ENCODE measurements around the gene LUZP4.
A peak's percentile ranks its signal among the peaks of the same experiment; 100 is the strongest.

LUZP4 gene

GRCh38 chrX:115284877-115285276, 4.6 kb upstream of the LUZP4 start:
- DNase-seq (ENCODE audit: extremely low read depth, insufficient read length): no peak
- H3K4me3 ChIP-seq (replicated peaks; ENCODE audit: low read depth, low read length): no peak overlapping the region
- no peak for TF ChIP-seq CTCF (IDR thresholded peaks at IDR 0.05; ENCODE audit: insufficient read depth, low read length, poor library complexity, severe bottlenecking)
- no peaks in the 10 kb centered on the region for H3K27me3 ChIP-seq (replicated peaks; ENCODE audit: control insufficient read depth, insufficient read depth, low read length)
- H3K36me3 ChIP-seq (ENCODE audit: control insufficient read depth, insufficient read depth, low read length): no peaks in the 10 kb centered on the region

GRCh38 chrX:115297189-115297588, 7.7 kb downstream of the LUZP4 start:
- DNase-seq (ENCODE audit: extremely low read depth, insufficient read length): no peak
- Histone ChIP-seq H3K27me3 (replicated peaks; ENCODE audit: control insufficient read depth, insufficient read depth, low read length) (no peaks in the 10 kb centered on the region; the same call in 1 of the 2 replicates), H3K4me3 (replicated peaks; ENCODE audit: low read depth, low read length) (no peak overlapping the region), H3K36me3 (ENCODE audit: control insufficient read depth, insufficient read depth, low read length) (no peaks in the 10 kb centered on the region)
- no peak for TF ChIP-seq CTCF (IDR thresholded peaks at IDR 0.05; ENCODE audit: insufficient read depth, low read length, poor library complexity, severe bottlenecking)

- DNase-seq (ENCODE audit: extremely low read depth, insufficient read length): no peak
- Histone ChIP-seq H3K27me3 (replicated peaks; ENCODE audit: control insufficient read depth, insufficient read depth, low read length) (no peaks in the 10 kb centered on the region), H3K4me3 (replicated peaks; ENCODE audit: low read depth, low read length) (no peak overlapping the region), H3K36me3 (ENCODE audit: control insufficient read depth, insufficient read depth, low read length) (no peaks in the 10 kb centered on the region)
- no peak for TF ChIP-seq CTCF (IDR thresholded peaks at IDR 0.05; ENCODE audit: insufficient read depth, low read length, poor library complexity, severe bottlenecking)
Observed at GRCh38 chrX:115311139-115311538, 21.6 kb downstream of the LUZP4 start.

GRCh38 chrX:115311601-115312001, 22.1 kb downstream of the LUZP4 start:
- no peak overlapping the region for H3K4me3 ChIP-seq (replicated peaks; ENCODE audit: low read depth, low read length)
- TF ChIP-seq CTCF (IDR thresholded peaks at IDR 0.05; ENCODE audit: insufficient read depth, low read length, poor library complexity, severe bottlenecking): no peak
- peak; percentile 18 for DNase-seq (ENCODE audit: extremely low read depth, insufficient read length)
- H3K27me3 ChIP-seq (replicated peaks; ENCODE audit: control insufficient read depth, insufficient read depth, low read length): no peaks in the 10 kb centered on the region
- no peaks in the 10 kb centered on the region for H3K36me3 ChIP-seq (ENCODE audit: control insufficient read depth, insufficient read depth, low read length)

- H3K27me3 ChIP-seq (replicated peaks; ENCODE audit: control insufficient read depth, insufficient read depth, low read length): no peaks in the 10 kb centered on the region
- no peak for TF ChIP-seq CTCF (IDR thresholded peaks at IDR 0.05; ENCODE audit: insufficient read depth, low read length, poor library complexity, severe bottlenecking)
Observed at GRCh38 chrX:115318139-115318538, 28.6 kb downstream of the LUZP4 start.

GRCh38 chrX:115322375-115322774, 32.9 kb downstream of the LUZP4 start:
- DNase-seq (ENCODE audit: extremely low read depth, insufficient read length): no peak
- Histone ChIP-seq H3K27me3 (replicated peaks; ENCODE audit: control insufficient read depth, insufficient read depth, low read length) (no peaks in the 10 kb centered on the region), H3K4me3 (replicated peaks; ENCODE audit: low read depth, low read length) (no peak overlapping the region), H3K36me3 (ENCODE audit: control insufficient read depth, insufficient read depth, low read length) (no peaks in the 10 kb centered on the region)
- TF ChIP-seq CTCF (IDR thresholded peaks at IDR 0.05; ENCODE audit: insufficient read depth, low read length, poor library complexity, severe bottlenecking): no peak

More at GRCh38 chrX:115318139-115318538, 28.6 kb downstream of the LUZP4 start:
- DNase-seq (ENCODE audit: extremely low read depth, insufficient read length): no peak
- Histone ChIP-seq H3K36me3 (ENCODE audit: control insufficient read depth, insufficient read depth, low read length) (no peaks in the 10 kb centered on the region), H3K4me3 (replicated peaks; ENCODE audit: low read depth, low read length) (no peak overlapping the region)

Data from GM06990 (cell line).